Ishikawa (cell line): Measurements from ENCODE around the gene PNPLA7.

Experiments
- CEBPB ChIP-seq: IDR thresholded peaks from 2 replicates; pipeline ENCODE4 v1.6.1; 2012
- CREB1 ChIP-seq: IDR thresholded peaks from 2 replicates; pipeline ENCODE4 v1.6.1; 2012; ENCODE audit warnings: low read depth
- EGR1 ChIP-seq: IDR thresholded peaks from 2 replicates; pipeline ENCODE4 v1.6.1; 2012
- EP300 ChIP-seq: IDR thresholded peaks from 2 replicates; pipeline ENCODE4 v1.6.1; 2012; ENCODE audit warnings: borderline replicate concordance
- FOXM1 ChIP-seq: IDR thresholded peaks from 2 replicates; pipeline ENCODE4 v1.6.1; 2012; ENCODE audit warnings: low read depth, borderline replicate concordance
- MAX ChIP-seq: IDR thresholded peaks from 2 replicates; pipeline ENCODE4 v1.6.1; 2012
- NFIC ChIP-seq: IDR thresholded peaks from 2 replicates; pipeline ENCODE4 v1.6.1; 2012
- RAD21 ChIP-seq: IDR thresholded peaks from 2 replicates; pipeline ENCODE4 v1.6.1; 2012; ENCODE audit warnings: low read depth
- REST ChIP-seq: IDR thresholded peaks from 2 replicates; pipeline ENCODE4 v1.6.1; 2012; ENCODE audit warnings: low read depth, mild to moderate bottlenecking
- TAF1 ChIP-seq: IDR thresholded peaks from 2 replicates; pipeline ENCODE4 v1.6.1; 2012; ENCODE audit warnings: low read depth, mild to moderate bottlenecking
- TCF12 ChIP-seq: IDR thresholded peaks from 2 replicates; pipeline ENCODE4 v1.6.1; 2012; ENCODE audit warnings: low read depth
- TEAD4 ChIP-seq: IDR thresholded peaks from 2 replicates; pipeline ENCODE4 v1.6.1; 2012
- YY1 ChIP-seq: IDR thresholded peaks from 2 replicates; pipeline ENCODE4 v1.6.1; 2012; ENCODE audit warnings: low read depth
- ZBTB7A ChIP-seq: IDR thresholded peaks from 2 replicates; pipeline ENCODE4 v1.6.1; 2012; ENCODE audit warnings: low read depth
- TF ChIP-seq, protein P1 (sequence below): IDR thresholded peaks from 2 replicates; pipeline ENCODE4 v1.6.1; 2012

PNPLA7 gene

DNA sequence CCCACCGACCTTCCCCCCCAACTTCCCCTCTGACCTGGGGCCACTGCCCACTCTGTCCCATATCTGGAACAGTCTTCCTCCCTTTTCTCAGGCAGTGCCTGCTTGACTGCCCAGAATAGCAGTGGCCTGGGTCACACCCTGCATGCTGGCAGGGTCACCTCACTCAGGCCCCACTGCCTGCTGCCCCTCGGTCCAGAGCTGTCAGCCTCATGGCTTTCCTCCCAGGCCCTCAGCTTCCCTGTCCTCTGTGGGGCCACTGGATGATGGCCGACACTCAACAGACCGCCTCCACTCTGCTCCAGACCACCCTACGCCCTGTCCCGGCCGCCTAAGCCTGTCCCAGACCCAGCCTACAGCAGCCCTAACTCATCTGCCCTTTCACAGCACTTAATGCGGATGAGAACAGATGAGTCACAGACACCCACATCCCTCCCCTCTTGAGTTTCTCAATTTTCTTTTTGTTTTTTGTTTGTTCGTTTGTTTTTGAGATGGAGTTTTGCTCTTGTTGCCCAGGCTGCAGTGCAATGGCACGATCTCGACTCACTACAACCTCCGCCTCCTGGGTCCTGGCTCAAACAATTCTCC, 5.9 kb downstream of the PNPLA7 start:
- TF ChIP-seq TEAD4 (no peak), TAF1 (no peak), EP300 (no peak), ZBTB7A (no peak), FOXM1 (no peak), NFIC (no peak), YY1 (no peak), RAD21 (no peak), CEBPB (no peak), TCF12 (no peak), EGR1 (no peak), CREB1 (no peak), REST (no peak), MAX (no peak)
- TF ChIP-seq, protein P1, sequence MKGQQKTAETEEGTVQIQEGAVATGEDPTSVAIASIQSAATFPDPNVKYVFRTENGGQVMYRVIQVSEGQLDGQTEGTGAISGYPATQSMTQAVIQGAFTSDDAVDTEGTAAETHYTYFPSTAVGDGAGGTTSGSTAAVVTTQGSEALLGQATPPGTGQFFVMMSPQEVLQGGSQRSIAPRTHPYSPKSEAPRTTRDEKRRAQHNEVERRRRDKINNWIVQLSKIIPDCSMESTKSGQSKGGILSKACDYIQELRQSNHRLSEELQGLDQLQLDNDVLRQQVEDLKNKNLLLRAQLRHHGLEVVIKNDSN: no peak

DNA sequence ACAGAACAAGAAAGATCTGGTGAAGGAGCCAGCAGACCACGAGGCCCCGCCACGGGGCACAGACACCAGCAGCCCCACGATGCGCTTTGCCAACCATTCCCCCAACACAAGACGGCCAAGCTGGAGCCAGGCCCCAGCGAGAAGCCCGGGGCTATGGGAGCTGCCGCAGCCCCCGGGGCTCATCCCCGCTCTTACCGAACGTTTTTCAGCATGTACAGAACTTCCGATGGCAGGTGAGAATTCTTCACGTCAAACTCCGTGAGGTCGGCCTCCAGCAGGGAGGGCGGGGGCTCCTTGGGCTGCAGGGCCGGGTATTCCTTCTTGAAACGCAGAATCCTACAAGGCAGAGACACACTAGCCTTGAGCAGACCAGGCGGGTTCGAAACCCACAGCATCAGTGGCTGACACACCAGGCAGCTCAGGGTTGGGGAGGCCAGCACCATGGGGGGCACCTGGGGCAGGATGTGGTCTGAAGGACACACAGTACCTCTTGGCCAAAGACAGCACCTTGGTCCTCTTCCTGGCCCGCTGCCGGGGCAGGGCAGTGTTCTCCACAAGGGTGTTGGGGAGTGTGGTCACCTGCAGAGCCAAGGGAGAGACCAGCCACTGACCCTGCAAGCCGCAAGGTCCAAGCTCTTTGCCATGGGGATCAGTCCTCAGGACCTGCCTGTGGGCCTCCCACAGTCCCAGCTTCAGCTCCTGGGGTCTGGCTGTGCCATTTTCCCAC, 6.8 kb downstream of the PNPLA7 start:
- TF ChIP-seq CEBPB: no peak
- TF ChIP-seq EP300: no peak
- TF ChIP-seq CREB1: no peak
- no peak for TF ChIP-seq ZBTB7A

- TF ChIP-seq CEBPB: no peak
- TF ChIP-seq YY1: no peak
- no peak for TF ChIP-seq TAF1
- no peak for TF ChIP-seq FOXM1
- TF ChIP-seq ZBTB7A: no peak
- TF ChIP-seq EGR1: no peak
- TF ChIP-seq, protein P1: no peak
- TF ChIP-seq MAX: no peak
- no peak for TF ChIP-seq CREB1
- TF ChIP-seq REST: no peak
- TF ChIP-seq EP300: no peak
- TF ChIP-seq TEAD4: no peak
- TF ChIP-seq NFIC: no peak
- TF ChIP-seq TCF12: no peak
- no peak for TF ChIP-seq RAD21
Measured at GRCh38 chr9:137542486-137542885, 7.7 kb downstream of the PNPLA7 start.

- TF ChIP-seq MAX (no peak), NFIC (no peak), CREB1 (no peak), REST (no peak)
Measured at GRCh38 chr9:137540536-137540935, 9.7 kb downstream of the PNPLA7 start.

GRCh38 chr9:137538058-137538457, 12.1 kb downstream of the PNPLA7 start:
- TF ChIP-seq CEBPB (no peak), ZBTB7A (no peak), TEAD4 (no peak), FOXM1 (no peak), REST (no peak), TCF12 (no peak), NFIC (no peak), RAD21 (no peak), EGR1 (no peak), EP300 (no peak)
